NOMO-1 treated with dmso at 0.1 percent for 144 hours (cell line): Measurements from ENCODE around the gene BUD31.

ENCODE experiments used
- DNase-seq: peaks from one replicate; lab custom pipeline; 2025; ENCODE audit not compliant: unreplicated experiment; lab: John Stamatoyannopoulos, UW

The BUD31 gene

DNA sequence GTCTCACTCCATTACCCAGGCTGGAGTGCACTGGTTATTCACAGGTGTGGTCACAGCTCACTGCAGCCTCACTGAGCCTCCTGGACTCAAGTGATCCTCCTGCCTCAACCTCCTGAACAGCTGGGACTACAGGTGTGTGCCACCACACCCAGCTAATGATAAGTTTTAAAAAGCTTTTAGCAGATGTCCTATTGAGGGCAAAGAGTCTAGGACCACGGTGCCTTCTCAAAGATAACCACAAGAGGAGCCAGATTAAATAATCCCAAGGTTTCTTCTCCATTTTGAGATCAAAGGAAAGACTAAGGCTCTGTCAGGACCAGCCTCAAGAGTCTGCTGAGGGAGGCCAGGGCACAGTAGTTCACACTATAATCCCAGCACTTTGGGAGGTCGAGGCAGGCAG is 52.5 kb downstream of the BUD31 start:
- no peak for DNase-seq

DNA sequence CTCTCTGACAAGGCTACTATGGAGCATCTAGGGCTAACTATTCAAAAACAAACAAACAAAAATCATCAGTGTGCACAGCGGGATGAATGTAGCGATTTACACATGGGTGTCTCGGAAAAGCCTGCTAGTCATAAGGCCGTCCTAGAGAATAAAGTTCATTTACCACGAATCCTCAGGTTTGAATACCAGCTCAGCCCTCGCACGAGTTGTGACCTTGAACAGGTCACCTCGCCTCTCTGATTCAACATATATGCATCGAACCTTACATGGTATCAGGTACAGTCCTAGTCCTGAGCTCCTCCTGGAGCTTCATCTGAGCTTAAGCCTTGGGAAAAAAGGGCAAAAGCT is 56.6 kb downstream of the BUD31 start:
- DNase-seq, result no peak

DNA sequence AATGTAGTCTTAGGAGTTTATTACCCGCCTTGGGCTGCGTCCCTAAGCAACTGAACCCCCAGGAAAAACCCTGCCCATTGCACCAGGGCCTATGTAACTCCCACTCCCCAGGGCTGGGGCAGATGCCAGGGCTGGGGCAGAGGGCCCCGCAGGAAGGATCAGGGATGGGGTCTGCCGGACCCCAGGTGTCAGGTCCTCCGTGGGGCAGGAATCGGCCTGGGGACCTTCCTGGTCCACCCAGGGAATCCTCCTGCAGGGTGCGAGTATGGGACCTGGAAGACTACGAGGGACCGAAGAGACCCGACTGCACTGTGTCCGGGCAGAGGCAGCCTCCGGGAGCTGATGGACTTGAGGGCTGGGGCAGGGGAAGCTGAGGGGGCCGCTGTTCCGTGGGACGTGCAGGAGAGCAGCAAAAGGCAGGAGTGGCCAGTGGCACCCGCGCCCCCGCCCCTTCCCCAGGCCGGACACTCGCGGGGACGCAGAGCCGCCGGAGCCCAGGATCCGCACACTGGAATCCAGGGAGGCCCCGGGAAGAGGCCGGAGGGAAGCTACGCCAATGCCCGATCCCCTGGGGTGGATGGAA is 59.7 kb downstream of the BUD31 start:
- DNase-seq, result no peak
